GM13977 (cell line): ENCODE measurements around the gene CHSY1.

Source experiments
- DNase-seq: peaks from one replicate; pipeline ENCODE4 v3.0.0; 2012; ENCODE audit warnings: low spot score
- in situ Hi-C: fragments of 300-500 bp; cut with MboI; formaldehyde crosslinking; loops from one replicate; pipeline ENCODE4 v1.12.0; 2022; ENCODE audit warnings: low sequenced_read_pairs, low pct_unique_long_range_greater_than_20kb, mixed read lengths, inconsistent platforms; ENCODE audit not compliant: unreplicated experiment
- TF ChIP-seq, protein P1 (sequence below): IDR thresholded peaks from 2 replicates; pipeline ENCODE4 v1.5.1; 2012; ENCODE audit warnings: mild to moderate bottlenecking, control low read depth; ENCODE audit not compliant: insufficient read depth; ENCODE audit errors: extremely low read depth, missing control alignments

The CHSY1 gene

DNA sequence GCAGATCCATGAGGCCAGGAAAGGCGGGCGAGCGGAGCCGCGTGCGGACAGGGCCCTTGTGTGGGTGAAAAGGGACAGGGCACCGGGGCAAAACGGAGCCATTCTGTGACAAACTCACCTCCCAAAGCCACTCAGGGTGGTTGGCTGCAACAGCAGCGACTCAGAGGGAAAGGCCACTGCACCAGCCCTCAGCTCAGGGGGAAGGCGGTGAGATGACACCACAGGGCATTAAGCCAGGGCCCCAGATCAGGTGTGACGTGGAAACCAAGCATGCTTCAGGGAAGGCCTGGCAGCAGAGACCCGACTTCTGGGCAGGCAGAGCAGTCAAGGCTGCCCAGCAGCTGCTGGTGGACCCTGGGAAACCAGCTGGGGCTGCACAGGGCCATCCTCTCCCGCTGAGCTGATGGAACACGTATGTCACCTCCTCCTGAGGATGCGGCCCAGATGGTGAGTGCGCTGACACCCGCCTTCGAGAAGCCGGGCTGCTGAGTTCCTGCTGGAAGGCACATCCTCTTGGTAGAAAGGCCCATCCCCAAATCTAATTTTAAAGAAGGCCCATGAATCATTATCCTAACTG, 82.3 kb downstream of the CHSY1 start:
- DNase-seq, result no peak
- in situ Hi-C loops, result no loop called here
- TF ChIP-seq, protein P1, sequence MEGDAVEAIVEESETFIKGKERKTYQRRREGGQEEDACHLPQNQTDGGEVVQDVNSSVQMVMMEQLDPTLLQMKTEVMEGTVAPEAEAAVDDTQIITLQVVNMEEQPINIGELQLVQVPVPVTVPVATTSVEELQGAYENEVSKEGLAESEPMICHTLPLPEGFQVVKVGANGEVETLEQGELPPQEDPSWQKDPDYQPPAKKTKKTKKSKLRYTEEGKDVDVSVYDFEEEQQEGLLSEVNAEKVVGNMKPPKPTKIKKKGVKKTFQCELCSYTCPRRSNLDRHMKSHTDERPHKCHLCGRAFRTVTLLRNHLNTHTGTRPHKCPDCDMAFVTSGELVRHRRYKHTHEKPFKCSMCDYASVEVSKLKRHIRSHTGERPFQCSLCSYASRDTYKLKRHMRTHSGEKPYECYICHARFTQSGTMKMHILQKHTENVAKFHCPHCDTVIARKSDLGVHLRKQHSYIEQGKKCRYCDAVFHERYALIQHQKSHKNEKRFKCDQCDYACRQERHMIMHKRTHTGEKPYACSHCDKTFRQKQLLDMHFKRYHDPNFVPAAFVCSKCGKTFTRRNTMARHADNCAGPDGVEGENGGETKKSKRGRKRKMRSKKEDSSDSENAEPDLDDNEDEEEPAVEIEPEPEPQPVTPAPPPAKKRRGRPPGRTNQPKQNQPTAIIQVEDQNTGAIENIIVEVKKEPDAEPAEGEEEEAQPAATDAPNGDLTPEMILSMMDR, result no peak

DNA sequence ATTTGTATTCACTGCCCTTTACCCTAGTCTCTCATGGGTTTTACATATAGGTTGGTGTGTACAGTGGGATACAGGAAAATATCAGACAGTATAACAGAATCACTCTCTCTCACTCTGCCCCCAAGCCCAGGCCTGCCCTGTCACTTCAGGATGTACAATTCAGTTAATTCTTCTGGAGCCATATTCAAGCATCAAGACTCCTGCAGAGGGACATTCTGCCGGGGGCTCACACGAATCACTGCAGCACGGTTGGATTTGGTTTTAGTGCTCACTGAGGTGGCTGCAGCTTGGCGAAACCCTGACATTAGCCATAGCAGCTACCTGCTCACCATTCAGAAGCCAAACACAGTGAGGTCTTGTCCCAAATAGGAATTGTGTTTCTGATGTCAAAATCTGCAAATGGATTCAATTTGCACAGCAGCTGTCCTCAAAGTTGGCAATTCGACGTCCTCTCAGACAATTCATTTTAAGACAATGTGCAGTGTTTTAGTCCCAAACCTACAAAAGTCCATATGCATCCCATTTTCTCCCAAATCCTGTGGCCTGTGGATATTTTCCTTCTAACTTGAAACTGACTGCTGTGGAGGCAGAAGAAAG, 82.9 kb downstream of the CHSY1 start:
- DNase-seq, result no peak
- TF ChIP-seq, protein P1, result no peak
- in situ Hi-C loops, result no loop called here

DNA sequence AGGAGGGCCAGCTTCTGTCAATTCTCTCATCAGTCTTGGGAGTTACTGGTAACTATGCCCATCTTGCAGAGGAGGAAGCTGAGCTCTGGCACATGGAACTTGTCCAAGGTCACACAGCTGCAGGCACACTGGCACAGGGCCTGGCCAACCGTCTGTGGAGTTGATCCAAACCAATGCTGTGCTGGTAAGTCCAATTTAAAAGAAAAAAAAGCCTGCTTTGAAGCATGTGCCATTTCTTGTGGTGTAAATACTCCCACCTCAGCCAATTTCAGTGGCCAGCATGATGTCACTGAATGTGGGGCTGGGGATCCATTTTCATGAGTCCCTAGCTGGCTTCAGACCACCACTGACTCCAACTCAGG, 83.4 kb downstream of the CHSY1 start:
- TF ChIP-seq, protein P1, result no peak
- in situ Hi-C loops, result no loop called here
- DNase-seq, result no peak

DNA sequence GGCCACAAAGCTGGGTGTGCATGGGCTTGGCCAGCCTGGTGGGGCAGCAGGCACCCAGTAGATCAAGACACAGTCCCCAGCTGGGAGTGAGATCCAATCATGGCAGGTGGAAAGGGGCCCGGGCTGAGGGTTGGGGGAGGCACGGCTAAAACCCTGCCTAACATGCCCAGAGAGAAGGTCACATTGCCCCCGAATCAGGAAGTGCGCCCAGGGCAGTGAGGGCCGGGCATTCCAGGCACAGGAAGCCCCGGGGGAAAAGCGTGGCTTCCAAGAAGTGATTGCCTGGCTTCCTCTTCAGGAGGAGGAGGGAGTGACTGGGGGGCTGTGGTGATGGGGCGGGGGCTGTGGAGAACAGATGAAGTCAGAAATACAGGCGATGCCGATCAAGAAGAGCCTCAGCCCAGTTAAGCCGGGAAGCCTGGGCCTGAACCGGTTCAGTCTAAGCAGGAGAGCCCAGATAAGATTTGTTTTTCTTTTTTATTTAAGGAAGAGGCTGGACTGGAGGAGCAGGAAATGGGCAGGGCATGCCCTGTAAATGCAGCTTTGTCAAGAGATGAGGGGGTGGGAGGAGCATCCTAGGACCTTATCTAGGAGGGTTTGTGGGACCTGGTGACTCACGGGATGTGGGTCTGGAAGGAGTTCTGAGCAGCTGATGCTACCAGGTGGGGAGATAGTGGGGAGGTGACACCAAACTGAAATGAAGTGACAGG, 83.9 kb downstream of the CHSY1 start:
- TF ChIP-seq, protein P1, result no peak
- peak; percentile 49 for DNase-seq
- in situ Hi-C loops, result no loop called here

DNA sequence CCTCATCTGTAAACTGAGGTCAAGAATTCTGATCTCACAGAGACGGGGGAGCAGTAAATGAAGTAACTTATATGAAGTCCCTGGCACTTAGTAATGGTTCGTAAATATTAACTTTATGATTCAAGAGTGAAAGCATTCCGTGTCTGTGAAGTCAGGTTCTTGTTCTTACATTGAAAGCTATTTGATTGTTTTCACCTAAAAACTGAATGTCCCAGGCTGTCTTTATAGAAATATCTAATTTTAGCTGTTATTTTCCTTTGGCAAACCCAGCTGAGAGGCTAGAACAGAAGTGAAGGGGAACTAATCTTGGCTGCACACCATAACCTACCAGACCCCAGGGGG, 84.5 kb downstream of the CHSY1 start:
- TF ChIP-seq, protein P1, result no peak
- DNase-seq, result no peak
- in situ Hi-C loops, result no loop called here

DNA sequence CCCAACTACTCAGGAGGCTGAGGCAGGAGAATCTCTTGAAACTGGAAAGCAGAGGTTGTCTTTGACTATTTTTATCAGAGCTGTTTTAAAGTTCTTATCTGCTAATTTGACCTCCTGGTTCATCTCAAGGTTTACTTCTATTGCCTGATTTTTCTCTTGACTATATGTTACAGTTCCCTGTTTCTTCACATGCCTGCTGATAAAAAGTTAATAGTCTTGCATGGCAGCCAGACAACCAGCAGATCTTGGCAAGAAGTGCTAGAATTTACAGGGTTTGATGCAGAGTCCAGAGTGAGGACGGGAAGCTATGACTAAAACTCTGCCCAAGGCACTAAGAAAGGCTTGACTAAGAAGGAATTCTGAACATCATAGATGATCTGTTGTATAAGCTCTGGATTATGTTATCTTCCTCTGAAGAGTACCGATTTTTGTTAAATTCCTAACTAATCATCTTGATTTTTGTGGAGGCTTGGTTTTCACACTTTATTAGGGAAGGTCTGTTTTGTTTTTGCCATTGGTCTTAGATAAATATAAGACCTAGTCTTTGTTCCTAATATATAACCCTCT, 85.9 kb downstream of the CHSY1 start:
- TF ChIP-seq, protein P1, result no peak
- DNase-seq, result no peak
- in situ Hi-C loops, result no loop called here
